Liver (tissue), 9 donors: Measurements from ENCODE around the gene SFXN5. TPM values are rescaled to one million over a fixed set of nuclear protein-coding genes. Genes with fewer than 3 reads are reported as not detected.

Experiments
- DNase-seq: peaks from one replicate; pipeline ENCODE4 v3.0.0-alpha.2; 2017; ENCODE audit warnings: low spot score
- H3K27ac ChIP-seq, 2 donors: one replicate each; pipeline ENCODE4 v1.7.0; 2013; ENCODE audit warnings: inconsistent platforms in 2 of 2, low read length in 2 of 2, control low read depth in 1 of 2, low read depth in 1 of 2, mild to moderate bottlenecking in 1 of 2
- H3K27me3 ChIP-seq, 4 donors: one replicate each; pipeline versions ENCODE4 v1.6.1 to v1.7.0; 2013; ENCODE audit warnings: low read length in 3 of 4, inconsistent platforms in 1 of 4, mild to moderate bottlenecking in 1 of 4, moderate library complexity in 1 of 4; ENCODE audit not compliant: control insufficient read depth in 4 of 4, insufficient read depth in 4 of 4
- H3K36me3 ChIP-seq, 4 donors: one replicate each; pipeline versions ENCODE4 v1.6.1 to v1.7.0; 2013; ENCODE audit warnings: low read length in 3 of 4, mild to moderate bottlenecking in 3 of 4, low read depth in 1 of 4, moderate library complexity in 1 of 4; ENCODE audit not compliant: control insufficient read depth in 4 of 4, insufficient read depth in 3 of 4
- H3K4me1 ChIP-seq, 4 donors: one replicate each; pipeline versions ENCODE4 v1.6.1 to v1.7.0; 2013; ENCODE audit warnings: low read length in 3 of 4, mild to moderate bottlenecking in 3 of 4, moderate library complexity in 1 of 4; ENCODE audit not compliant: control insufficient read depth in 4 of 4, insufficient read depth in 4 of 4
- H3K4me3 ChIP-seq, 3 donors: one replicate each; pipeline versions ENCODE4 v1.6.1 to v1.7.0; 2013; ENCODE audit warnings: low read length in 3 of 3, control low read depth in 1 of 3, low read depth in 1 of 3, mild to moderate bottlenecking in 1 of 3
- H3K9ac ChIP-seq, 2 donors: one replicate each; pipeline ENCODE4 v1.7.0; 2013; ENCODE audit warnings: low read length in 2 of 2, mild to moderate bottlenecking in 2 of 2, moderate library complexity in 2 of 2, control low read depth in 1 of 2, low read depth in 1 of 2
- H3K9me3 ChIP-seq, 4 donors: one replicate each; pipeline versions ENCODE4 v1.6.1 to v1.7.0; 2013; ENCODE audit warnings: low read length in 3 of 4; ENCODE audit not compliant: control insufficient read depth in 4 of 4
- EGR1 ChIP-seq, 2 donors: IDR thresholded peaks; 2 replicates each; pipeline ENCODE4 v1.6.1; 2016 to 2018; ENCODE audit warnings: antibody characterized with exemption in 2 of 2, low read depth in 2 of 2
- FOXA1 ChIP-seq: IDR thresholded peaks from 2 replicates; pipeline ENCODE4 v1.6.1; 2016; ENCODE audit warnings: antibody characterized with exemption
- FOXA2 ChIP-seq: IDR thresholded peaks from 2 replicates; pipeline ENCODE4 v1.6.1; 2016; ENCODE audit warnings: antibody characterized with exemption
- GABPA ChIP-seq, 2 donors: IDR thresholded peaks in 1 of 2; conservative IDR thresholded peaks in 1 of 2; 2 replicates each; pipeline ENCODE4 v1.6.1; 2016; ENCODE audit warnings: antibody characterized with exemption in 2 of 2, mild to moderate bottlenecking in 1 of 2, moderate library complexity in 1 of 2
- HNF4A ChIP-seq, 2 donors: conservative IDR thresholded peaks; 2 replicates each; pipeline ENCODE4 v1.6.1; 2016; ENCODE audit warnings: antibody characterized with exemption in 2 of 2, mild to moderate bottlenecking in 2 of 2
- HNF4G ChIP-seq: IDR thresholded peaks from 2 replicates; pipeline ENCODE4 v1.6.1; 2016; ENCODE audit warnings: antibody characterized with exemption
- JUND ChIP-seq, 2 donors: IDR thresholded peaks; 2 replicates each; pipeline ENCODE4 v1.6.1; 2016; ENCODE audit warnings: antibody characterized with exemption in 2 of 2
- NR2F2 ChIP-seq: IDR thresholded peaks from 2 replicates; pipeline ENCODE4 v1.6.1; 2016; ENCODE audit warnings: antibody characterized with exemption
- RAD21 ChIP-seq, 2 donors: IDR thresholded peaks; 2 replicates each; pipeline ENCODE4 v1.6.1; 2016; ENCODE audit warnings: antibody characterized with exemption in 2 of 2, mild to moderate bottlenecking in 2 of 2
- RXRA ChIP-seq, 2 donors: IDR thresholded peaks; 2 replicates each; pipeline ENCODE4 v1.6.1; 2017 to 2018; ENCODE audit warnings: antibody characterized with exemption in 2 of 2, mild to moderate bottlenecking in 1 of 2
- SP1 ChIP-seq: IDR thresholded peaks from 2 replicates; pipeline ENCODE4 v1.6.1; 2018; ENCODE audit warnings: antibody characterized with exemption, mild to moderate bottlenecking
- TAF1 ChIP-seq: conservative IDR thresholded peaks from 2 replicates; pipeline ENCODE4 v1.6.1; 2016; ENCODE audit warnings: antibody characterized with exemption, mild to moderate bottlenecking
- YY1 ChIP-seq: IDR thresholded peaks from 2 replicates; pipeline ENCODE4 v1.6.1; 2016; ENCODE audit warnings: antibody characterized with exemption, mild to moderate bottlenecking
- WGBS: extraction: QIAGEN DNeasy Blood & Tissue Kit; methylation state at CpG from one replicate; pipeline ENCODE4 v1.1.7; 2013; 5-methylcytosine and 5-hydroxymethylcytosine counted together
- polyA plus RNA-seq, 2 donors: library from polyadenylated mRNA; stranded (reverse) in 1 of 2; unstranded in 1 of 2; fragments of 200-250 nt in 1 of 2; fragments of >200 nt in 1 of 2; fragmentation: Nextera tagmentation in 1 of 2; extraction: Ambion mirVana in 1 of 2; gene quantifications; one replicate each; pipeline versions ENCODE4 v1.2.1 to v1.2.3, GENCODE V29; 2013 to 2015
- total RNA-seq, 2 donors: library from RNA; depleted of rRNA; stranded (reverse); fragments of >200 nt; gene quantifications; one replicate each; pipeline ENCODE4 v1.2.3, GENCODE V29; 2014
- TF ChIP-seq, protein P1 (sequence below): IDR thresholded peaks from 2 replicates; pipeline ENCODE4 v1.6.1; 2016; ENCODE audit warnings: antibody characterized with exemption
- TF ChIP-seq, protein P2 (sequence below): fragments of 150-350 bp; IDR thresholded peaks from 2 replicates; pipeline ENCODE4 v1.5.1; 2017; ENCODE audit warnings: improper control_type of control experiment, low read depth, low read length; ENCODE audit not compliant: missing input control
- TF ChIP-seq, protein P3 (sequence below): IDR thresholded peaks from 2 replicates; pipeline ENCODE4 v1.6.1; 2016; ENCODE audit warnings: antibody characterized with exemption, mild to moderate bottlenecking
- TF ChIP-seq, protein P4 (sequence below): IDR thresholded peaks from 2 replicates; pipeline ENCODE4 v1.6.1; 2016; ENCODE audit warnings: antibody characterized with exemption
- donor health status: healthy.
- donor health status: healthy.
- donor health status: healthy.
- donor health status: healthy.
- donor health status: healthy.

The SFXN5 gene
- total and polyA plus RNA-seq, 4 donors: 23.3 to 58.2 (median 29.5) TPM

GRCh38 chr2:72995430-72996116, 75.9 kb downstream of the SFXN5 start:
- Histone ChIP-seq H3K4me1 (peaks cover 19 to 78% (median 42%) of the 10 kb centered on the region in 4 donors), H3K36me3 (peaks cover 0 to 3% (median 0%) of the 10 kb centered on the region in 4 donors), H3K9ac (peak overlapping the region in 1 of 2 donors; percentile 11), H3K9me3 (no peaks in the 10 kb centered on the region), H3K27me3 (no peaks in the 10 kb centered on the region), H3K27ac (peak overlapping the region; percentile 68 to 69), H3K4me3 (no peak overlapping the region)
- TF ChIP-seq, protein P1, sequence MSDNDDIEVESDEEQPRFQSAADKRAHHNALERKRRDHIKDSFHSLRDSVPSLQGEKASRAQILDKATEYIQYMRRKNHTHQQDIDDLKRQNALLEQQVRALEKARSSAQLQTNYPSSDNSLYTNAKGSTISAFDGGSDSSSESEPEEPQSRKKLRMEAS: no peak
- TF ChIP-seq HNF4G (no peak), RAD21 (IDR thresholded peaks at IDR 0.05) (peak in 1 of 2 donors; percentile 18), FOXA2 (no peak), EGR1 (IDR thresholded peaks at IDR 0.05; ENCODE audit: low read depth in 2 of 2) (no peak), SP1 (no peak), NR2F2 (no peak), HNF4A (conservative IDR thresholded peaks at IDR 0.05) (no peak), RXRA (IDR thresholded peaks at IDR 0.05) (peak in 1 of 2 donors; percentile 5), GABPA (IDR thresholded peaks at IDR 0.05 in 1 of 2, conservative IDR thresholded peaks at IDR 0.05 in 1 of 2) (no peak), YY1 (no peak)
- TF ChIP-seq, protein P2, sequence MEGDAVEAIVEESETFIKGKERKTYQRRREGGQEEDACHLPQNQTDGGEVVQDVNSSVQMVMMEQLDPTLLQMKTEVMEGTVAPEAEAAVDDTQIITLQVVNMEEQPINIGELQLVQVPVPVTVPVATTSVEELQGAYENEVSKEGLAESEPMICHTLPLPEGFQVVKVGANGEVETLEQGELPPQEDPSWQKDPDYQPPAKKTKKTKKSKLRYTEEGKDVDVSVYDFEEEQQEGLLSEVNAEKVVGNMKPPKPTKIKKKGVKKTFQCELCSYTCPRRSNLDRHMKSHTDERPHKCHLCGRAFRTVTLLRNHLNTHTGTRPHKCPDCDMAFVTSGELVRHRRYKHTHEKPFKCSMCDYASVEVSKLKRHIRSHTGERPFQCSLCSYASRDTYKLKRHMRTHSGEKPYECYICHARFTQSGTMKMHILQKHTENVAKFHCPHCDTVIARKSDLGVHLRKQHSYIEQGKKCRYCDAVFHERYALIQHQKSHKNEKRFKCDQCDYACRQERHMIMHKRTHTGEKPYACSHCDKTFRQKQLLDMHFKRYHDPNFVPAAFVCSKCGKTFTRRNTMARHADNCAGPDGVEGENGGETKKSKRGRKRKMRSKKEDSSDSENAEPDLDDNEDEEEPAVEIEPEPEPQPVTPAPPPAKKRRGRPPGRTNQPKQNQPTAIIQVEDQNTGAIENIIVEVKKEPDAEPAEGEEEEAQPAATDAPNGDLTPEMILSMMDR: no peak
- TF ChIP-seq, protein P3, sequence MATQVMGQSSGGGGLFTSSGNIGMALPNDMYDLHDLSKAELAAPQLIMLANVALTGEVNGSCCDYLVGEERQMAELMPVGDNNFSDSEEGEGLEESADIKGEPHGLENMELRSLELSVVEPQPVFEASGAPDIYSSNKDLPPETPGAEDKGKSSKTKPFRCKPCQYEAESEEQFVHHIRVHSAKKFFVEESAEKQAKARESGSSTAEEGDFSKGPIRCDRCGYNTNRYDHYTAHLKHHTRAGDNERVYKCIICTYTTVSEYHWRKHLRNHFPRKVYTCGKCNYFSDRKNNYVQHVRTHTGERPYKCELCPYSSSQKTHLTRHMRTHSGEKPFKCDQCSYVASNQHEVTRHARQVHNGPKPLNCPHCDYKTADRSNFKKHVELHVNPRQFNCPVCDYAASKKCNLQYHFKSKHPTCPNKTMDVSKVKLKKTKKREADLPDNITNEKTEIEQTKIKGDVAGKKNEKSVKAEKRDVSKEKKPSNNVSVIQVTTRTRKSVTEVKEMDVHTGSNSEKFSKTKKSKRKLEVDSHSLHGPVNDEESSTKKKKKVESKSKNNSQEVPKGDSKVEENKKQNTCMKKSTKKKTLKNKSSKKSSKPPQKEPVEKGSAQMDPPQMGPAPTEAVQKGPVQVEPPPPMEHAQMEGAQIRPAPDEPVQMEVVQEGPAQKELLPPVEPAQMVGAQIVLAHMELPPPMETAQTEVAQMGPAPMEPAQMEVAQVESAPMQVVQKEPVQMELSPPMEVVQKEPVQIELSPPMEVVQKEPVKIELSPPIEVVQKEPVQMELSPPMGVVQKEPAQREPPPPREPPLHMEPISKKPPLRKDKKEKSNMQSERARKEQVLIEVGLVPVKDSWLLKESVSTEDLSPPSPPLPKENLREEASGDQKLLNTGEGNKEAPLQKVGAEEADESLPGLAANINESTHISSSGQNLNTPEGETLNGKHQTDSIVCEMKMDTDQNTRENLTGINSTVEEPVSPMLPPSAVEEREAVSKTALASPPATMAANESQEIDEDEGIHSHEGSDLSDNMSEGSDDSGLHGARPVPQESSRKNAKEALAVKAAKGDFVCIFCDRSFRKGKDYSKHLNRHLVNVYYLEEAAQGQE: no peak
- no peak for DNase-seq
- 76% methylated on average over 15 of the region's 15 CpGs for WGBS

DNA sequence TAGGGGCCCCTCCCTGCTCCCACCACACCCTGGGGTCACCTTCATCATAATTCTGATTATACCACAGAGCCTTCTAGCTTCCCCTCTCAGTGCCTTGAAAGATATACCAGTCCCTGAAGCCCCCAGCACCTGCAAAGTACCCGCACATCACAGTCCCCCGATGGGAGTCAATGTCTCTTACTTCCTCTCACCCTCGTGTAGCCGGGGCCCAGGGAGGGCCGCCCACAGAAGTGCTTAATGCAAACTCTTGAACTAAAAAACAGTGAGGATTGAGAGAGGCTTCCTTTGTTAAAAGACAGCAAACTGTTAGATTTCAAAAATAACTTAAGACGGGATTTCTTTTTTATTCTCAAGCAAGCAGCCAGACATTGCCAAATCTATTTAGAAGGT, 76.5 kb downstream of the SFXN5 start:
- TF ChIP-seq, protein P3: no peak
- TF ChIP-seq NR2F2 (no peak), JUND (IDR thresholded peaks at IDR 0.05) (no peak), HNF4A (conservative IDR thresholded peaks at IDR 0.05) (no peak), GABPA (IDR thresholded peaks at IDR 0.05 in 1 of 2, conservative IDR thresholded peaks at IDR 0.05 in 1 of 2) (no peak), FOXA2 (no peak), EGR1 (IDR thresholded peaks at IDR 0.05; ENCODE audit: low read depth in 2 of 2) (no peak), RAD21 (IDR thresholded peaks at IDR 0.05) (no peak), SP1 (no peak), FOXA1 (no peak), HNF4G (no peak), TAF1 (no peak), RXRA (IDR thresholded peaks at IDR 0.05) (no peak)
- TF ChIP-seq, protein P4, sequence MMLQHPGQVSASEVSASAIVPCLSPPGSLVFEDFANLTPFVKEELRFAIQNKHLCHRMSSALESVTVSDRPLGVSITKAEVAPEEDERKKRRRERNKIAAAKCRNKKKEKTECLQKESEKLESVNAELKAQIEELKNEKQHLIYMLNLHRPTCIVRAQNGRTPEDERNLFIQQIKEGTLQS: no peak
- TF ChIP-seq, protein P1: no peak
- TF ChIP-seq, protein P2: no peak
- peaks cover 13 to 78% (median 42%) of the 10 kb centered on the region in 4 donors for H3K4me1 ChIP-seq
- no peak for DNase-seq
- H3K4me3 ChIP-seq: no peak overlapping the region
- no peak overlapping the region for H3K9ac ChIP-seq
- peaks cover 0 to 3% (median 0%) of the 10 kb centered on the region in 4 donors for H3K36me3 ChIP-seq
- H3K27me3 ChIP-seq: no peaks in the 10 kb centered on the region
- H3K9me3 ChIP-seq: no peaks in the 10 kb centered on the region
- 92% methylated on average over 6 of the region's 6 CpGs for WGBS
- H3K27ac ChIP-seq: peak overlapping the region in 1 of 2 donors; percentile 68
